HK-2 (cell line): Measurements from ENCODE around the gene ATXN1.
"Not testable (repeated sequence)": the region's sequence is repeated elsewhere in the genome, so short reads cannot be mapped to it uniquely, and the experiment has no call there.

Experiments
- DNase-seq: peaks from one replicate; pipeline ENCODE4 v3.0.0-alpha.2; 2018; ENCODE audit not compliant: unreplicated experiment

The ATXN1 gene

GRCh38 chr6:16388488-16388887 is 372.8 kb downstream of the ATXN1 start:
- DNase-seq, result no peak

GRCh38 chr6:16386057-16386456 is 375.2 kb downstream of the ATXN1 start:
- no peak for DNase-seq

GRCh38 chr6:16383607-16384206 is 377.6 kb downstream of the ATXN1 start:
- no peak for DNase-seq

GRCh38 chr6:16381968-16382367 is 379.3 kb downstream of the ATXN1 start:
- DNase-seq, result not testable (repeated sequence)

GRCh38 chr6:16380220-16380809 is 380.9 kb downstream of the ATXN1 start:
- no peak for DNase-seq

- DNase-seq, result not testable (repeated sequence)
Observed at GRCh38 chr6:16378360-16378759, 382.9 kb downstream of the ATXN1 start.

GRCh38 chr6:16377470-16377869 is 383.8 kb downstream of the ATXN1 start:
- DNase-seq, result no peak

- DNase-seq, result no peak
Observed at GRCh38 chr6:16375843-16376242, 385.4 kb downstream of the ATXN1 start.

GRCh38 chr6:16375206-16375605 is 386.1 kb downstream of the ATXN1 start:
- no peak for DNase-seq

GRCh38 chr6:16374461-16375200 is 386.6 kb downstream of the ATXN1 start:
- no peak for DNase-seq

- no peak for DNase-seq
Observed at GRCh38 chr6:16374016-16374415, 387.2 kb downstream of the ATXN1 start.

- DNase-seq, result no peak
Observed at GRCh38 chr6:16372029-16372776, 389.1 kb downstream of the ATXN1 start.

- DNase-seq, result no peak
Observed at GRCh38 chr6:16371401-16371800, 389.9 kb downstream of the ATXN1 start.

- no peak for DNase-seq
Observed at GRCh38 chr6:16370943-16371342, 390.3 kb downstream of the ATXN1 start.

- no peak for DNase-seq
Observed at GRCh38 chr6:16369989-16370388, 391.3 kb downstream of the ATXN1 start.

- no peak for DNase-seq
Observed at GRCh38 chr6:16369140-16369745, 392.0 kb downstream of the ATXN1 start.

GRCh38 chr6:16367571-16367970 is 393.7 kb downstream of the ATXN1 start:
- DNase-seq, result no peak

GRCh38 chr6:16363749-16364148 is 397.5 kb downstream of the ATXN1 start:
- no peak for DNase-seq

GRCh38 chr6:16362819-16363589 is 398.3 kb downstream of the ATXN1 start:
- no peak for DNase-seq

GRCh38 chr6:16362296-16362695 is 399.0 kb downstream of the ATXN1 start:
- no peak for DNase-seq

- no peak for DNase-seq
Observed at GRCh38 chr6:16361861-16362260, 399.4 kb downstream of the ATXN1 start.
